Activated T-cell treated with anti-CD3 and anti-CD28 coated beads for 48 hours (primary cell): Measurements from ENCODE around the gene TAS2R40.
"Not testable (repeated sequence)": the region's sequence is repeated elsewhere in the genome, so short reads cannot be mapped to it uniquely, and the experiment has no call there.

Experiments used
- DNase-seq: peaks from one replicate; pipeline ENCODE4 v3.0.0-alpha.2; 2020; ENCODE audit warnings: low read depth

The TAS2R40 gene

DNA sequence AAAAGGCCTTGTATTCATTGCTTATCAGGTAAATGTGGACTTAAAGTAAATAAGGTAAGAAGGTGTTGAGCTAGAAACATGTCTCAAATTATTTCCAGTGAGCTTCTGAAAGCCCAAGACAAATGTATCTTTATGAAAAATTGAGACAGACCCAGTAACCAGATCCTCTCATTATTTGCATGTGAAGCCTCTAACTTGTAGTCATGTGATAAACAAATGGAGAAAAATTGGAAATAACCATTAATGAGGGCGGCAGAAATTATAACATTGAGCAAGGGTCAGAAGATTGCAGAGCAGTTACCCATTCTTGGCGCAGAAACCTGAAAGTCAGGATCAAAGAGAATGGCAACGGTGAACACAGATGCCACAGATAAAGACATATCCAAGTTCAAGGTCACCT, at the start of gene TAS2R40:
Gene TAS2R40, plus strand, starts transcription at position 301 of the 400 bp plus-strand sequence. Its CDS starts 42 bp downstream, at position 343.
- no peak for DNase-seq

DNA sequence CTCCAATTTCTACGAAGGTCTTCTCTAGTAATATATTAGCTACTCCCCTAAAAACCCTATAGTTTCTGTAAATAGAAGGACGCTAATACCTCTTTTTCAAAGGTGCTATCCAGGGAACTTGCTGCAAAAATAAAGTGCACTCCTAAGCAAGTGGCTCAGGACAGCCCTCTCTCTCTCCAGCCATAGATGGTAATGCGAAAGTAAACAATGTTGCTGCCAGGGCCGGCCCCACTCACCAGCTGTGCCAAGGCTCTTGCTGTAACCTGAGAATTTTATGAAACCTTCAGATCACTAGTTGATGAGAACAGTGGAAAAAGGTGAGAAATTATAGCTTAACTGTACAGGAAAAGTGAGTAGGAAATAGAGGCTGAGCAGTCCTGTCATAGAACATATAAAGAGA, 49.5 kb upstream of the TAS2R40 start:
- DNase-seq, result no peak

DNA sequence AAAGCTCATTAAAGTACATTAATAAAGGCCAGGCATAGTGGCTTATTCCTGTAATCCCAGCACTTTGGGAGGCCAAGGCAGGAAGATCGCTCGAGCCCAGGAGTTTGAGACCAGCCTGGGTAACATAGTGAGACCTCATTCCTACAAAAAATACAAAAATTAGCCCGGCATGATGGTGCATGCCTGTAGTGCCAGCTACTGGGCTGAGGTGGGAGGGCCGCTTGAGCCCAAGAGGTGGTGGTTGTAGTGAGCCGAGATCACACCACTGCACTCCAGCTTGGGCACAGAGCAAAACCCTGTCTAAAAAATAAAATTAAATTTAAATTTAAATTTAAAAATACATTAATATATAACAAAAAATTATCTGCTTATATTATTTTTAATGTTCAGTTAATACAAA, 45.7 kb upstream of the TAS2R40 start:
- DNase-seq, result no peak

DNA sequence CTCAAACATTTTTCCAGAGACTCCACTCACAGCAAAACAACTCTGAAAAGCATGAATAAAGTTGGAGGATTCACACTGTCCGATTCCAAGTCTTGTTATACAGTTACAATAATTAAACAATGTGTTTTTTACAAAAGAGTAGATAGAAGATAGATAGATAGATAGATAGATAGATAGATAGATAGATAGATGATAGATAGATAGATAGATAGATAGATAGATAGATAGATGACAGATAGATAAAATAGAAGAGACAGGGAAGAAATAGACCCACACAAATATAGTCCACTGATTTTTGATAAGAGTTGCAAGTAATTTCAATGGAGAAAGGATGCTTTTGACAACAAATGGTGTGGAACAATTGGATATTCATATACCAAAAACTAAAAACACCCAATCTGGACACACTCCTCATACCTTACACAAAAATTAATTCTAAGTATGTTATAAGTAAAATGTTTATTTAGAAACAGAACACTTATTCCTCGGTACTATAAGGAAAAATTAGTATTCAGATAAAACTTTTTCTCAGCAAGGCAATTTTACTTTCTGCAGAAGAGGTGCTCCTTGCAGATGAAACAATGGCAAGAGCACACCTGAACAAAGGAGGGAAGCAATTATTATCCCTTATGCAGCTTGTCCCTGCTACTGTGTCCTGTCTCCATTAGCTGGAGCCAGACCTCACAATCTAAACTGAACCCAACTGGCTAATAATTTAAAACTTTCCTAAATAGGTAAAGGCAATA, 44.3 kb upstream of the TAS2R40 start:
- no peak for DNase-seq

DNA sequence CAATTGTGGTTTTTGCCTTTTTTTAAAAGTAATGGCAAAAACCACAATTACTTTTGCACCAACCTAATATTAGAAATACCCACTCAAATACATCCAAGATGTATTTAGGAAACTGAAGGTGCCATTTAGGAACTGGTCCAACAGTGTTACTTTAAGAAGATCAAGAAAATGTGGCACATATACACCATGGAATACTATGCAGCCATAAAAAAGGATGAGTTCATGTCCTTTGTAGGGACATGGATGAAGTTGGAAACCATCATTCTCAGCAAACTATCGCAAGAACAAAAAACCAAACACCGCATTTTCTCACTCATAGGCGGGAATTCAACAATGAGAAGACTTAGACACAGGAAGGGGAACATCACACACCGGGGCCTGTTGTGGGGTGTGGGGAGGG, 41.1 kb upstream of the TAS2R40 start:
- not testable (repeated sequence) for DNase-seq

DNA sequence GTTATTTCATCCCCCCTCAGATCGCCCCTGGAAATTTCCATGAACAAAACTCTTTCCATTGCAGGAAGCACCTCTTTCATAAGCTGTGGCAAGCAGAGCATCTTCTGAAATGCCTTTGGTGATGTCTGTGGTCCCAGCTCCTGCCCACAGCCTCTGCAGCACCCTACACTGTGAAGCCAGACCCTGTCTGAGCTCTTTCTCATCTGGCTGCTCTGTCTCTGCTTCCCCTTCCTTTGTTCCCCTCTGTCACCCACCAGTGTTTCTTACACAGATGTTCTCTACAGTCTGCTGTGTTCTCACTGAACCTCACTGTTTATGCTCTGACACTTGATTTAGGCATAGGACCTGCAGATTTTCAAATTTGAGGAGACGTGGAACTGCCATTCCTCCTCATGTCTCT, 40.5 kb upstream of the TAS2R40 start:
- no peak for DNase-seq

DNA sequence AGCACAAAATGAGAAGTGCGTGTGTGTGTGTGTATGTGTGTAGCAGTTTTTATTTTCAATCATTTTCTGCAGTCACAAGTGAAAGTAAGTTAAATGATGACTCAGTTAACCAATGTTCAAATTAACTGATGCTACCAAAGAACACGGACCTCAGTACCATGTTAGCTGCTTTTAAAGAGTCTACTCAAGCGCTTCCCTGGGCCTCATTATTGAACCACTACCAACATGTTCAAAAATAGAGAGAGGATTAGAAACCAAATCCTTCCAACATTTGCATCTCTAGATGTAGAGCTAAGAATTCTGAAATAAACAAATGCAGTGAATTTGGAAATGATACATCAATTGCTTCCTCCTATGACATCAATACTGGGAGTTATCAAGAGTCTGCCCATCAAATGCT, 38.8 kb upstream of the TAS2R40 start, which contains the start of gene TAS2R39:
Gene TAS2R39, plus strand, starts transcription at position 396 of the 400 bp plus-strand sequence. Its CDS starts 0 bp downstream, at position 396.
- DNase-seq, result no peak

DNA sequence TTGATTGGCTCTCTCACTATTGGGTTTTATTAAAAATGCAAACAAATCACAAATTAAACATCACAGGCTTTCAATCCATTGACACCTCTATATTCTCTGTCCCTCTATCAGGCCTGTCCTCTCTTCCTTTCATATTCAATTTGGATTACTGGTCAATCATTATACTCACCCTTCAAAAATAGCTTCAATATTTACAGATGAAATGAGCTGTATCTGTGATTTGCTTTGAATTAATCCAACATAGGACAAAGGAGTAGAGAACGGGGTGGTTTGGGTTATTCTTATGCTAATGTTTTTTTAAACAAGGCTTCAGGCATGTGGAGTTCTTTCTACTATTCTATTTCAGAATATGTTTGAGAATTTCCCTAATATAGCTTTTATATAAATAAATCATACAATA, 36.3 kb upstream of the TAS2R40 start:
- no peak for DNase-seq

DNA sequence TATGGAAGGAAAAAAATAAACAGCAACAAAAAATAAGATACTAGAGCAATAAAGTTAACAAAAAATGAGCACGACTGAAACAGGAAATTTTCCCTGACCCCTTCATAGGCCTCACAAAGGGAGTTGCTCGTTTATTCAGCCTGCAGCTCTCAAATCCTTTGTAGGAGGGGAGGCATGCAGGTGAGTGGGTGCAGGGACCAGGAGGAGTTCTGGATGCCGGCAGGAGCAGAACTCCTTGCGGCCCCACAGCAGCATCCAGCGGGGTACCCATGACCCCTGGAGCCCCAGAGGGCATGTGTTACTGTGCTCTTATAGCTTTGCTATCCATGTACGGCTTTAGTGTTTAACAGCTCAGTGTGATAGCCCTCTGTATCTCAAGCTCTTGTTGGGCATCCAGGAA, 32.8 kb upstream of the TAS2R40 start:
- no peak for DNase-seq

DNA sequence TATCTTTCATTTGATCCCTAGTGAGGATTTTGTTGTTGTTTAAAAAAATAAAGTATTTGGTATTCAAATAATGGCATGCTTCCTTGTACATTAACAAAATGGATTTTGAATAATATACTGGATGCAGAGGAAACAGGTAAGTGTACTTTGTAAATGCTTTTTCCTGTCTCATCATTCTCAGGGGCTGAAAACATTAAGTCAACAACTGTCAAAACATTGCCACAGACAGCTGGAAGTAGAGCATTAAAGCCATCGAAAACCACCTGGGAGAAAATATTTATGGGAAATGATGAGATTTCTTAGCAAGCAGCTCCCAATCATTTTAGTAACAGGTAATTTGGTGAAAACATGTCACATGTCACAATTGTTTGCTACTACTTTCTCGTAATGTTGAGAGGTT, 28.0 kb upstream of the TAS2R40 start:
- DNase-seq, result no peak

DNA sequence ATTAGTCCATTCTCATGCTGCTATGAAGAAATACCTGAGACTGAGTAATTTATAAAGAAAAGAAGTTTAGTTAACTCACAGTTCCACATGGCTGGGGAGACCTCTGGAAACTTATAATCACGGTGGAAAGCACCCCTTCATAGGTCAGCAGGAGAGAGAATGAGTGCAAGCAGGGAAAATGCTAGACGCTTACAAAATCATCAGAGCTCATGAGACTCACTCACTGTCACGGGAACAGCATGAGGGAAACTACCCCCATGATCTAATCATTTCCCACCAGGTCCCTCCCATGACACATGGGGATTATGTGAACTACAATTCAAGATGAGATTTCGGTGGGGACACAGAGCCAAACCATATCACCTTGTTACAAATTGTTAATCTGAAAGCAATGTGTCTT, 22.8 kb upstream of the TAS2R40 start:
- DNase-seq, result no peak

DNA sequence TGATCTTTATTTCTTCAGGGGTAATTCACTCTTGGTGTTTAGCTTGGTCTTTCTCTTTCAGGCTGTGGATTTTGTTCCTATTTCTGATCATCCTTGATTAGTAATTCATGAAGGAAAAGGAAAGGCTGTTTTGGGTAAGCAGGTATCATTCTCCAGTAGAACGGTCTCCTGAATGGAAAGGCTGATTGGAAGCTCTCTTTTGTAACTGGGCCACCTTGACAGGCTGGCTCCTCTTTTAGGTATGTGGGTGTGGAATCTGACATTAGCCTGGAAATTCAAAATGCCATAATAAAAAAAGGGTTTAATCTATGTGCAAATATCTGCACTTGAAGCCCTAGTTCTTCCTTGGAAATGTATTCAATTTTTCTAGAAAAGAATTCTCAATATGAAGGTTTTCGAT, 19.7 kb upstream of the TAS2R40 start:
- DNase-seq, result no peak

DNA sequence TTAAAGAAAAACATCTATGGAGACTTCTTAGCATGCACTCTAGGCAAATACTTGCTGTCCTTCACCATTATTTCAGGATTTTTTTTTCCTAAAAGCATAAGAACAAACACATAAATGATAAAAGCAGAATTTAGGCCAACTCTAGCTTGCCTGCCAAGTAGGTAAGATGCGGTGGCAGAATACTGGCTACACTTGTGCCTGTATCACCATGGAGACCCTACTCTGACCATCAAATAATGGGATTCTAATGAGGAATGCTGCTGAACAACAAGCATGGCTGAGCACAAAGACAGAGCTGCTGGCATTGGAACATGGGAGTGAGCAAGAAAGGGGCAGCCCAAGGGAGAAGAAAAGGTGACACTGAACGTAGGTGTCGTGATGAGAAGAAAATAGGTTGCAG, 18.5 kb upstream of the TAS2R40 start:
- DNase-seq, result no peak

DNA sequence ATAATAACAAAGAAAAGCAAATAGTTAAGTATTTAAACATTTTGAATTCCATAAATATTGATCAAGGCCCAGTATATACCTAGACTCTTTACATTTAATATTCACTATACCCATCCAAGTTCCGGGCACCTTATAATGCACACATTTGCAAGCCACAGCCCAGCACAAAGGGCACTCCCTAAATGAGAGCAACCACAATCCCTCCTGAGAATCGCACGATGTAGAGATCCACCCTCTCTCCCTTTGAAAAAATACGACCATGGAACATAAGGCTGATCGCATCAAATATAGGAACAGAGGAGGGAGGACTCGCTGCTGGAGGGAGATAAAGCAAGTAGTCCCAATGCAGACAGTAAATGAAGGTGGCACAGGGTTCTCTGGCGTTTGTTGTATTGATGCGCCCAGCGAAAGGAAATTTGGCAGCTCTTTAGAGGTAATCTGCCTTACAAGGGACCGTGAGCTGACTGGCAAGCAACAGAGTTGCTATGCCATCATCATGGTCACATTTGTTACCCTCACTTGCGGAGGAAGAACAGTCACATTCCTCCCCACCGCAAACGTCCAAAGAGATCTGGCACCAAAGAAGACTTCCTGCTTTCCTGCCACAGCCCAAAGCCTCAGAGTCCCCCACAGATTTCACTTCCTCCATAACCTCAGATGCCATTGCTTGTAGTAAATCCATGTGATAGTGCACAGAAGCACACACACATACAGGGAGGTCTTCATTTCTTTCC, 16.1 kb upstream of the TAS2R40 start:
- no peak for DNase-seq

DNA sequence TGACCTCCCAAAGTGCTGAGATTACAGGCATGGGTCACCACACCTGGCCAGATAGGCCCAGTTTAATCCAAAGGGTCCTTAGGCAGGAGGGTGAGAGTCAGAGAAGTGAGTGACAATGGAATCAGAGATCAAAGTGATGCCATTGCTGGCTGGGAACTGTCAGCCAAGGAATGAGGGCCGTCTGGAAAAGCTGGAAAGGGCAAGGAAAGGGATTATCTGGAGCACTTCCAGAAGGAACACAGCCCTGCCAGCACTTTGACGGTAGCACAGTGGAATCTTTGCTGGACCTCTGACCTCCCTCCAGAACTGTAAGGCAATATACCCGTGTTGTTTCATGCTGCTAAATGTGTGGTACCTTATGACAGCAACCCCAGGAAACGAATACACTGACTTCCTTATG, 11.3 kb upstream of the TAS2R40 start:
- DNase-seq, result no peak

DNA sequence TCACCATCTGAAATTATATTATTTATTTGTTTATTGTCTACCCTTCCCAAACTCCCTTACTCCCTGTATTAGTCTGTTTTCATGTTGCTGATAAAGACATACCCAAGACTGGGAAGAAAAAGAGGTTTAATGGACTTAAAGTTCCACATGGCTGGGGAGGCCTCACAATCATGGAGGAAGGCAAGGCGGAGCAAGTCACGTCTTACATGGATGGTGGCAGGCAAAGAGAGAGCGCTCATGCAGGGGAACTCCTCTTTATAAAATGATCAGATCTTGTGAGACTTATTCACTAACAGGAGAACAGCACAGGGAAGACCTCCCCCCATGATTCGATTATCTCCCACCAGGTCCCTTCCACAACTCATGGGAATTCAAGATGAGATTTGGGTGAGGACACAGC, 8.4 kb upstream of the TAS2R40 start:
- DNase-seq, result not testable (repeated sequence)

DNA sequence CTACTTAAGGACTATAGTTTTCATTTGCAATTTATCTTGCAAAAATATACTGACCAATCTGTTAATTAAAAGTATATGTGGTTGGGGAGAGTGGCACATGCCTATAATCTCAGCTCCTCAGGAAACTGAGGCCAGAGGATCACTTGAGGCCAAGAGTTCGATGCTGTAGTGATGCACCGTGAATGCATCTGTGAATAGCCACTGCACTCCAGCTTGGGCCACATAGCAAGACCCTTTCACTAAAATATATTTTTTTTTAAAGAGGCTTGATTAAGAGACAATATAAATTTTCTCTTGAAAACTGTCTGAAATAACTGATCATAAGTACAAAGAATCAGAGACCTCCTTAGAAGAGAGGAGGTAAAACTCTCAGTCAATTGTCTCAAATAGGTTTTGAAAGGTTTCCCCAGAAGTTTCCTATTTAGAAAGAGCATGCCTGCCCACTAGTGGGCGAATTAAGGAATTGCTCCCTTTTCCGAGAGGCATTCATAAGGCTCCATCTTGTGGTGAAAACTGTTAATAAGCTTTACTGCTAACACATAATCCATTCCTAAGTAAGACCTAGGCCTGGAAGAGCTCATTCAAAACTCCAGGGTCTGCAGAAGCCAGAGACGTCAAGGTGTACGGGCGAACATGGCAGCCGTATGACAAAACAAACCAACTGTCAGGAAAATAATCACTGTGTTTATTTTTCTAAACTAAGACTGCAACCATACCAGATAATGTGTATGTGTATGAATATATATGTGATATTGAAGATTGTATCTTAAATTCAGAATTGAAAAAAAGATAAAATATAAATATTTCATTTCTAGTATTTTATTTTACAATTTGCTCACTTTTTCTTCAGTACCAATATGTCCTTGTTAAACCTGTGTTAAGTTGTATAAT, 6.8 kb upstream of the TAS2R40 start:
- DNase-seq, result peak; percentile 19

DNA sequence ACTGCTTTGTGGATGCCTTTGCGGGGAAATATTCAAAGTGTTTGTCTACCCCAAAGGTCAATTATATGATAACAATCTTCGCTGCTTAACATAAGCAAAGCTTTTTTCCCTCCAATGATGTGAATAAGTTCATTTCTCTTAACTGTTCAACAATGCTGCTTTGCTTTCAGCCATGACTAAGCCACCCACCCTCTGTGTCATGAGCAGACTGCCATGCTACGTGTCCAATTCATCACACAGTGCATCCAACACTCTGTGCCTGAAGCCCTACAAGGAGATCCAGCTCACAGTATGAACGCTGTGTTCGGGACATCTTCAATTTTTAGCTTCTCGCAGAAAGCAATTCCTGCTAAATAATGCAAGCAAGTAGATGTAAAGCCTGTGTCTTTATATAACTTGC, 5.7 kb upstream of the TAS2R40 start:
- no peak for DNase-seq

DNA sequence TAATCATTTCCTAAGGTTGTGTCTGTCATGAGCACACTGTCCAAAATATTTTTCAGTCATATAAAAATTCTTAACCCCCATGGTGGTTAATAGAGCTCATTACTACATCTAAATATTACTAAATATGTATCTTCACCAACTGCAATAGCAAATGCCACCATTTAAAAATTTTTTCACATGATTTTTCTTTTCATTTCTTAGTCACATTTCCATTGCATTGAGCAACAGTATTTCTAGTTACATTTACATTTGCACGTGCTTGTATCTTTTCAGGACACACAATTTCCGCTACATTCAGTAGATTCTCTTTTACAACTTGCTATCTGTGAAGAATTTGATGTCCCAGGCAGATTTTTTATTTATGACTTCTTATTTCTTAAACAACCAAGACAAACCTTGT, 5.2 kb upstream of the TAS2R40 start:
- DNase-seq, result no peak

DNA sequence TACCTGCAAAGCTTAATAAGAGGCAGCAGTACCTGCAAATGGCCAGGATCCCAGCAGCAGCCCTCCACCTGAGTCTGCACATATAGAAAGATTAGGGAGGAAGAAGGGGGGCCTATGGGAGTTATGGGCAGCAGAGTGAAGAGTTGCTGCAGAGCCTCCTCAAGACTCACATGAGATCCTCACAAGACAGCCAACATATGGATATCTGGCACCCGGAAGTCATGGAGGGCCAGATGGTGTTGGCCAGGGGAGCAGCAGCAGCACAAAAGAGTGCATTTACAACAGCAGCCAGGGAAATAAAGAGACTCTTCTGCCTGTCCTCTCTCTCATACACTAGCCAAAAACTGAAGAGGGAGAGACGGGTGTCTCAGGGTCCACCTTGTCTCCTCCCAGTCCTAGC, 4.0 kb upstream of the TAS2R40 start:
- DNase-seq, result no peak

DNA sequence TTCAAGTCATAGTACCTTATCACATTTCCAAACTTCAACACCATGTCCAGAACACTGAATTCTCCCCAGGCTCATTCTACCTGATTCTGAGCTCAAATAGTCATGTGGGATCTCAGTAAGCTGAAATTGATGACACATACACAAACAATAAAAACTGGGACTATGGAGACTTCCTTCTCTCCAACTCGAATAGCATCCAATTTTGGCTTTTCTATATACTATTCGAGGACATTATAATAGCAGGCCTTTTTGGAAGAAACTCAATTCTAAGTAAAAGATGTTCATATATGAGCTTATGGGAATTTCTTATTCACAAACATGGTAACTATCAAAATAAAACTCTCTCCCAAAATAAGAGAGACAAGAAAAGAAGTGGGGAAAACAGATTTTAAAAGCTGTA, 551 bp upstream of the TAS2R40 start:
- no peak for DNase-seq

DNA sequence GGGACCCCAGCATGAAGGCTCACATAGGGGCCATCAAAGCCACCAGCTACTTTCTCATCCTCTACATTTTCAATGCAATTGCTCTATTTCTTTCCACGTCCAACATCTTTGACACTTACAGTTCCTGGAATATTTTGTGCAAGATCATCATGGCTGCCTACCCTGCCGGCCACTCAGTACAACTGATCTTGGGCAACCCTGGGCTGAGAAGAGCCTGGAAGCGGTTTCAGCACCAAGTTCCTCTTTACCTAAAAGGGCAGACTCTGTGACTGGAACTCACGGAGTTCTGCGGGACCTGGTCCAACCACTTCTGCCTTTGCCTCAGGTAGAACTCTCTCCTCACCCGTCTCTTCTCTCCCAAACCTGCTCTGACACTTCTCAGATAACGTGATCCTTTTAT, 945 bp downstream of the TAS2R40 start:
- DNase-seq, result no peak

DNA sequence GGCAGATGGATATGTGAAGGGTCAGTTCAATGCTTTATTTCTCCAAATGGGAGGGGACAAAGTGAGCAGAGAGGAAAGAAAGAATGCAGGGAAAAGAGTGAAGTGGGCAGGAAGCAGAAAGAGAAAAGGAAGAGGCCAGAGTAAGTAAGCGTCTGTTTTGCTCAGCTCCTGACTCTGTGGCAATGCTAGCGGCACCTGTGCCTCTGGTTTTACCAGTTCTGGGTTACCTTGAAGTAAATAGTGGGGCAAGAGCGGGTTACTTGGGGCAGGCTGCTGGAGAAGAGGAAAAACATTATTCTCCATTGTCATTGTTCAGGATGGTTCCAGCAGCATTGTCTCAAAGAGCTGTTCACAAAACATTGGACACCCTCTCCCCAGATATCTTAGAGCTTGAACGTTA, 1.9 kb downstream of the TAS2R40 start:
- DNase-seq, result no peak
